Sigmoid colon (tissue), 7 donors: ENCODE results near the gene MIGA2. TPM values are rescaled to one million over a fixed set of nuclear protein-coding genes. Genes with fewer than 3 reads are reported as not detected.

ENCODE experiments used
- DNase-seq: peaks from one replicate; pipeline ENCODE4 v3.0.0-alpha.2; 2019
- H3K27ac ChIP-seq, 4 donors: fragments of 200-600 bp; sonication (generic); one replicate each; pipeline ENCODE4 v1.5.1; 2016 to 2019; ENCODE audit warnings: mild to moderate bottlenecking in 1 of 4
- H3K27me3 ChIP-seq, 3 donors: fragments of 200-600 bp; sonication (generic); one replicate each; pipeline ENCODE4 v1.5.1; 2019; ENCODE audit warnings: mild to moderate bottlenecking in 1 of 3
- H3K36me3 ChIP-seq, 4 donors: fragments of 200-600 bp; sonication (generic); one replicate each; pipeline ENCODE4 v1.5.1; 2016 to 2019
- H3K4me1 ChIP-seq, 4 donors: fragments of 200-600 bp; sonication (generic); one replicate each; pipeline ENCODE4 v1.5.1; 2017 to 2019
- H3K4me3 ChIP-seq, 4 donors: fragments of 200-600 bp; sonication (generic); one replicate each; pipeline ENCODE4 v1.5.1; 2017 to 2019; ENCODE audit warnings: mild to moderate bottlenecking in 2 of 4, moderate library complexity in 1 of 4
- H3K9me3 ChIP-seq, 4 donors: fragments of 200-600 bp in 3 of 4; sonication (generic) in 3 of 4; one replicate each; pipeline versions ENCODE4 v1.5.1 to v1.6.1; 2013 to 2019
- CTCF ChIP-seq, 4 experiments: fragments of 450-650 bp in 3 of 4; fragments of 200-600 bp in 1 of 4; IDR thresholded peaks; one replicate each; pipeline ENCODE4 v1.5.1; 2016 to 2019; ENCODE audit warnings: antibody characterized with exemption in 4 of 4, mild to moderate bottlenecking in 3 of 4, moderate library complexity in 2 of 4
- EP300 ChIP-seq, 4 donors: sonication (generic); formaldehyde crosslinking; IDR thresholded peaks; one replicate each; pipeline ENCODE4 v1.6.1; 2017; ENCODE audit warnings: antibody characterized with exemption in 4 of 4
- POLR2A ChIP-seq, 2 donors: fragments of 450-650 bp; IDR thresholded peaks; one replicate each; pipeline ENCODE4 v1.6.1; 2016; ENCODE audit warnings: antibody characterized with exemption in 2 of 2, mild to moderate bottlenecking in 2 of 2, moderate library complexity in 2 of 2
- POLR2AphosphoS5 ChIP-seq, 4 donors: sonication (generic); formaldehyde crosslinking; IDR thresholded peaks; one replicate each; pipeline ENCODE4 v1.6.1; 2017; ENCODE audit warnings: antibody characterized with exemption in 4 of 4
- WGBS, 2 donors: extraction: QIAGEN DNeasy Blood & Tissue Kit; methylation state at CpG; one replicate each; pipeline ENCODE4 v1.1.7; 2013; 5-methylcytosine and 5-hydroxymethylcytosine counted together
- intact Hi-C: fragments of 100-400 bp; cut with DNase I; formaldehyde crosslinking; loops from one replicate; pipeline ENCODE4 v1.15.1; 2023
- polyA plus RNA-seq, 3 donors: library from polyadenylated mRNA; stranded (reverse); fragments of 200-250 nt; gene quantifications; one replicate each; pipeline ENCODE4 v1.2.3, GENCODE V29; 2013
- total RNA-seq, 4 donors: library from RNA; depleted of rRNA; stranded (reverse); fragments of >200 nt; gene quantifications; one replicate each; pipeline ENCODE4 v1.1.0, GENCODE V29; 2016
- donor health status: healthy with polysubstance abuse.
- donor health status: Bipolar disorder and iron deficiency.
- donor health status: healthy.

Gene MIGA2
- total and polyA plus RNA-seq, 7 donors = 8.4 to 44.3 (median 21.4) TPM

- 1 to 3% methylated on average over 30 of the region's 30 CpGs for WGBS, 2 donors
- H3K36me3 ChIP-seq = peaks cover 0 to 21% (median 12%) of the 10 kb centered on the region in 4 donors
- H3K4me3 ChIP-seq = peak overlapping the region; percentile 63 to 85 (median 80)
- peak overlapping the region; percentile 83 to 92 (median 86) for H3K27ac ChIP-seq
- peaks cover 0 to 23% (median 17%) of the 10 kb centered on the region in 4 donors for H3K4me1 ChIP-seq
- H3K27me3 ChIP-seq = no peaks in the 10 kb centered on the region
- intact Hi-C loops = loop anchor here (5.0 kb wide), 1 partner anchor 44 kb away; the partner anchor contains the start of gene MIGA2
- TF ChIP-seq POLR2A (IDR thresholded peaks at IDR 0.05) = no peak
- TF ChIP-seq EP300 (IDR thresholded peaks at IDR 0.05) = no peak
- TF ChIP-seq CTCF (IDR thresholded peaks at IDR 0.05) = no peak
- H3K9me3 ChIP-seq = no peaks in the 10 kb centered on the region
- no peak for DNase-seq
Measured at GRCh38 chr9:129081388-129081904, 45.0 kb downstream of the MIGA2 start.

- Histone ChIP-seq H3K4me3 (no peak overlapping the region), H3K36me3 (peaks cover 0 to 44% (median 17%) of the 10 kb centered on the region in 4 donors), H3K4me1 (peaks cover 0 to 23% (median 17%) of the 10 kb centered on the region in 4 donors), H3K9me3 (no peaks in the 10 kb centered on the region), H3K27me3 (no peaks in the 10 kb centered on the region), H3K27ac (no peak overlapping the region)
- 72 to 87% methylated on average over 7 of the region's 7 CpGs for WGBS, 2 donors
- intact Hi-C loops = loop anchor here (5.0 kb wide), 1 partner anchor 47 kb away; the partner anchor contains the start of gene MIGA2
- DNase-seq = no peak
- TF ChIP-seq POLR2A (IDR thresholded peaks at IDR 0.05) (no peak), CTCF (IDR thresholded peaks at IDR 0.05) (no peak), EP300 (IDR thresholded peaks at IDR 0.05) (no peak), POLR2AphosphoS5 (IDR thresholded peaks at IDR 0.05) (no peak)
Measured at GRCh38 chr9:129084087-129084486, 47.7 kb downstream of the MIGA2 start.

- H3K27me3 ChIP-seq = no peaks in the 10 kb centered on the region
- no peaks in the 10 kb centered on the region for H3K4me1 ChIP-seq
- H3K27ac ChIP-seq = no peak overlapping the region
- peaks cover 0 to 62% (median 18%) of the 10 kb centered on the region in 4 donors for H3K36me3 ChIP-seq
- no peak for TF ChIP-seq POLR2AphosphoS5 (IDR thresholded peaks at IDR 0.05)
- no peak for TF ChIP-seq EP300 (IDR thresholded peaks at IDR 0.05)
- no peak for TF ChIP-seq CTCF (IDR thresholded peaks at IDR 0.05)
- TF ChIP-seq POLR2A (IDR thresholded peaks at IDR 0.05) = no peak
- no peaks in the 10 kb centered on the region for H3K9me3 ChIP-seq
- DNase-seq = no peak
- WGBS, 2 donors = 88 to 93% methylated on average over 15 of the region's 15 CpGs
- no peak overlapping the region for H3K4me3 ChIP-seq
- intact Hi-C loops = no loop called here
Measured at GRCh38 chr9:129089246-129089645, 52.8 kb downstream of the MIGA2 start.

- intact Hi-C loops = no loop called here
- no peak for DNase-seq
- no peaks in the 10 kb centered on the region for H3K27me3 ChIP-seq
- no peaks in the 10 kb centered on the region for H3K9me3 ChIP-seq
- TF ChIP-seq POLR2AphosphoS5 (IDR thresholded peaks at IDR 0.05) (no peak), CTCF (IDR thresholded peaks at IDR 0.05) (no peak)
- 87% methylated on average over 20 of the region's 20 CpGs for WGBS, 2 donors
- no peak overlapping the region for H3K4me3 ChIP-seq
- no peaks in the 10 kb centered on the region for H3K4me1 ChIP-seq
- peaks cover 7 to 64% (median 31%) of the 10 kb centered on the region in 4 donors for H3K36me3 ChIP-seq
- no peak overlapping the region for H3K27ac ChIP-seq
Measured at GRCh38 chr9:129093602-129094386, 57.4 kb downstream of the MIGA2 start.
